ENCODE data around the gene POLR2J3.
"Not testable (repeated sequence)": the region's sequence is repeated elsewhere in the genome, so short reads cannot be mapped to it uniquely, and the experiment has no call there.

- not testable (repeated sequence) for TF ChIP-seq EP300, POLR2A, POLR2AphosphoS5 (IDR thresholded peaks at IDR 0.05)
- TF ChIP-seq, protein P1, sequence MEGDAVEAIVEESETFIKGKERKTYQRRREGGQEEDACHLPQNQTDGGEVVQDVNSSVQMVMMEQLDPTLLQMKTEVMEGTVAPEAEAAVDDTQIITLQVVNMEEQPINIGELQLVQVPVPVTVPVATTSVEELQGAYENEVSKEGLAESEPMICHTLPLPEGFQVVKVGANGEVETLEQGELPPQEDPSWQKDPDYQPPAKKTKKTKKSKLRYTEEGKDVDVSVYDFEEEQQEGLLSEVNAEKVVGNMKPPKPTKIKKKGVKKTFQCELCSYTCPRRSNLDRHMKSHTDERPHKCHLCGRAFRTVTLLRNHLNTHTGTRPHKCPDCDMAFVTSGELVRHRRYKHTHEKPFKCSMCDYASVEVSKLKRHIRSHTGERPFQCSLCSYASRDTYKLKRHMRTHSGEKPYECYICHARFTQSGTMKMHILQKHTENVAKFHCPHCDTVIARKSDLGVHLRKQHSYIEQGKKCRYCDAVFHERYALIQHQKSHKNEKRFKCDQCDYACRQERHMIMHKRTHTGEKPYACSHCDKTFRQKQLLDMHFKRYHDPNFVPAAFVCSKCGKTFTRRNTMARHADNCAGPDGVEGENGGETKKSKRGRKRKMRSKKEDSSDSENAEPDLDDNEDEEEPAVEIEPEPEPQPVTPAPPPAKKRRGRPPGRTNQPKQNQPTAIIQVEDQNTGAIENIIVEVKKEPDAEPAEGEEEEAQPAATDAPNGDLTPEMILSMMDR (IDR thresholded peaks at IDR 0.05), result not testable (repeated sequence)
Measured at GRCh38 chr7:102578486-102578885, 6.1 kb upstream of the POLR2J3 start.

All from stomach (tissue), 4 donors.